SK-N-SH treated with all-trans-retinoic acid at 6 μM for 48 hours (cell line): Measurements from ENCODE around the gene CISD3.

ENCODE experiments used
- POU6F1 ChIP-seq: fragments of 250-450 bp; sonication (Bioruptor Pico); IDR thresholded peaks from 2 replicates; pipeline ENCODE4 v1.8.0; 2021; ENCODE audit warnings: low read depth, mild to moderate bottlenecking, moderate library complexity, borderline replicate concordance
- RARB ChIP-seq: fragments of 250-450 bp; sonication (Bioruptor Pico); IDR thresholded peaks from 2 replicates; pipeline ENCODE4 v1.8.0; 2021; ENCODE audit warnings: mild to moderate bottlenecking, moderate library complexity

GRCh38 chr17:38732376-38733281 is 2.5 kb downstream of the CISD3 start:
- no peak for TF ChIP-seq POU6F1
- no peak for TF ChIP-seq RARB (CRISPR knock-in tag)
